GM12878 (cell line): ENCODE measurements around the gene MBD3L2. TPM values are rescaled to one million over a fixed set of nuclear protein-coding genes. Genes with fewer than 3 reads are reported as not detected.

Source experiments
- CHD4 ChIP-seq: fragments of 200-600 bp; sonication (generic); IDR thresholded peaks from 2 replicates; pipeline ENCODE4 v1.6.1; 2016; ENCODE audit warnings: mild to moderate bottlenecking
- GABPA ChIP-seq: IDR thresholded peaks from 2 replicates; pipeline ENCODE4 v1.6.1; 2014; ENCODE audit warnings: antibody characterized with exemption, low read depth, mild to moderate bottlenecking, inconsistent platforms
- IRF5 ChIP-seq: fragments of 450-650 bp; IDR thresholded peaks from 2 replicates; pipeline ENCODE4 v1.6.1; 2017; ENCODE audit warnings: borderline replicate concordance
- MEF2A ChIP-seq: IDR thresholded peaks from 2 replicates; pipeline ENCODE4 v1.6.1; 2011; ENCODE audit warnings: low read depth, mild to moderate bottlenecking, low read length, moderate library complexity; ENCODE audit not compliant: insufficient read depth
- NFYB ChIP-seq: IDR thresholded peaks from 2 replicates; pipeline ENCODE4 v1.6.1; 2011; ENCODE audit warnings: low read depth, mild to moderate bottlenecking, low read length, improper control_type of control experiment, moderate library complexity; ENCODE audit not compliant: insufficient read depth
- PAX8 ChIP-seq: fragments of 450-650 bp; IDR thresholded peaks from 2 replicates; pipeline ENCODE4 v1.6.1; 2017; ENCODE audit warnings: mild to moderate bottlenecking, moderate library complexity
- RAD21 ChIP-seq: IDR thresholded peaks from 2 replicates; pipeline ENCODE4 v1.6.1; 2011; ENCODE audit warnings: mild to moderate bottlenecking, low read depth, low read length, moderate library complexity; ENCODE audit not compliant: insufficient read depth
- RELB ChIP-seq: fragments of 450-650 bp; IDR thresholded peaks from 2 replicates; pipeline ENCODE4 v1.6.1; 2017; ENCODE audit warnings: low read depth, mild to moderate bottlenecking, moderate library complexity
- REST ChIP-seq: IDR thresholded peaks from 2 replicates; pipeline ENCODE4 v1.6.1; 2012; ENCODE audit warnings: mild to moderate bottlenecking, low read depth, low read length
- SPI1 ChIP-seq: IDR thresholded peaks from 2 replicates; pipeline ENCODE4 v1.6.1; 2011; ENCODE audit warnings: low read depth, mild to moderate bottlenecking, low read length, moderate library complexity, borderline replicate concordance; ENCODE audit not compliant: insufficient read depth
- SREBF1 ChIP-seq: IDR thresholded peaks from 2 replicates; pipeline ENCODE4 v1.6.1; 2012; ENCODE audit warnings: mild to moderate bottlenecking, low read length
- USF2 ChIP-seq: IDR thresholded peaks from 2 replicates; pipeline ENCODE4 v1.6.1; 2011; ENCODE audit warnings: low read depth, low read length, improper control_type of control experiment, borderline replicate concordance
- ZBTB11 ChIP-seq: fragments of 450-650 bp; formaldehyde crosslinking; IDR thresholded peaks from 2 replicates; pipeline ENCODE4 v1.5.0; 2022; ENCODE audit warnings: mild to moderate bottlenecking, missing genetic modification characterization
- ZZZ3 ChIP-seq: IDR thresholded peaks from 2 replicates; pipeline ENCODE4 v1.6.1; 2011; ENCODE audit warnings: low read depth; ENCODE audit not compliant: control insufficient read depth, insufficient read length
- polyA plus RNA-seq, 11 experiments: library from polyadenylated mRNA; depleted of rRNA in 4 of 11; unstranded in 6 of 11; stranded (reverse) in 5 of 11; fragments of >200 nt; fragmentation: Nextera tagmentation in 4 of 11; fragmentation: Illumina TruSeq in 1 of 11; extraction: Ambion mirVana in 4 of 11; extraction: Trizol in 1 of 11; gene quantifications; 1 replicate in 1 of 11; 2 replicates in 10 of 11; pipeline versions ENCODE4 v1.2.1 to v1.2.3, GENCODE V29; 2011 to 2016; ENCODE audit warnings: inconsistent platforms in 2 of 11, missing spikeins in 2 of 11, low read depth in 1 of 11
- total RNA-seq, 4 experiments: library from RNA; depleted of rRNA in 3 of 4; stranded (reverse); fragments of >200 nt in 3 of 4; fragmentation: Illumina TruSeq in 1 of 4; extraction: Trizol in 1 of 4; gene quantifications; 2 replicates each; pipeline versions ENCODE4 v1.2.1 to v1.2.3, GENCODE V29; 2013 to 2021

The MBD3L2 gene
- total and polyA plus RNA-seq, 10 of the 15 experiments (the other 5 are each of a cell fraction or from before 2014, with no cell fraction given): not detected

GRCh38 chr19:7010722-7011593 is 38.2 kb upstream of the MBD3L2 start (continued):
- TF ChIP-seq ZBTB11 (no peak), GABPA (no peak), REST (no peak), ZZZ3 (no peak), RAD21 (no peak), NFYB (peak; percentile 34; the same call in 1 of the 2 replicates), IRF5 (no peak), SPI1 (no peak), USF2 (peak; percentile 57; the same call in 1 of the 2 replicates), RELB (peak; percentile 87), PAX8 (0 out of 2 replicates have a peak, but pooled peaks have one; percentile 35), SREBF1 (no peak), CHD4 (no peak), MEF2A (no peak)
